ENCODE data around the gene UBA1.
A peak's percentile ranks its signal among the peaks of the same experiment; 100 is the strongest.

The UBA1 gene

GRCh38 chrX:47231167-47231566, 37.5 kb downstream of the UBA1 start:
- Mint-ChIP-seq H3K4me1 (ENCODE audit: low read depth) (peaks cover 9% of the 10 kb centered on the region), H3K4me3 (no peak overlapping the region), H3K9me3 (no peaks in the 10 kb centered on the region), H3K36me3 (ENCODE audit: low read depth) (peaks cover 30% of the 10 kb centered on the region), H3K27me3 (ENCODE audit: low read depth) (no peaks in the 10 kb centered on the region), H3K27ac (peak overlapping the region; percentile 77)
- DNase-seq (ENCODE audit: low spot score), result no peak

GRCh38 chrX:47232197-47232802, 38.7 kb downstream of the UBA1 start:
- Mint-ChIP-seq H3K9me3 (no peaks in the 10 kb centered on the region), H3K27ac (peak overlapping the region; percentile 100), H3K4me3 (peak overlapping the region; percentile 96), H3K4me1 (ENCODE audit: low read depth) (peaks cover 9% of the 10 kb centered on the region), H3K36me3 (ENCODE audit: low read depth) (peaks cover 23% of the 10 kb centered on the region), H3K27me3 (ENCODE audit: low read depth) (no peaks in the 10 kb centered on the region)
- DNase-seq (ENCODE audit: low spot score), result no peak

- Mint-ChIP-seq H3K4me1 (ENCODE audit: low read depth) (peaks cover 9% of the 10 kb centered on the region), H3K4me3 (peak within 1 kb of the TSS; percentile 96), H3K36me3 (ENCODE audit: low read depth) (peaks cover 23% of the 10 kb centered on the region), H3K27me3 (ENCODE audit: low read depth) (no peaks in the 10 kb centered on the region), H3K27ac (peak within 1 kb of the TSS; percentile 100), H3K9me3 (no peaks in the 10 kb centered on the region)
- no peak for DNase-seq (ENCODE audit: low spot score)
These were observed 39.2 kb downstream of the UBA1 start, which contains the start of gene USP11 for GRCh38 chrX:47232803-47233332. USP11 (plus strand) TSS chrX:47233009; CDS start chrX:47233044, 35 bp downstream.

- Mint-ChIP-seq H3K4me1 (ENCODE audit: low read depth) (peaks cover 9% of the 10 kb centered on the region), H3K4me3 (peak overlapping the region; percentile 96), H3K9me3 (no peaks in the 10 kb centered on the region), H3K36me3 (ENCODE audit: low read depth) (peaks cover 19% of the 10 kb centered on the region), H3K27me3 (ENCODE audit: low read depth) (no peaks in the 10 kb centered on the region), H3K27ac (peak overlapping the region; percentile 100)
- peak; percentile 92 for DNase-seq (ENCODE audit: low spot score)
These were observed 39.9 kb downstream of the UBA1 start for GRCh38 chrX:47233333-47234113.

DNA sequence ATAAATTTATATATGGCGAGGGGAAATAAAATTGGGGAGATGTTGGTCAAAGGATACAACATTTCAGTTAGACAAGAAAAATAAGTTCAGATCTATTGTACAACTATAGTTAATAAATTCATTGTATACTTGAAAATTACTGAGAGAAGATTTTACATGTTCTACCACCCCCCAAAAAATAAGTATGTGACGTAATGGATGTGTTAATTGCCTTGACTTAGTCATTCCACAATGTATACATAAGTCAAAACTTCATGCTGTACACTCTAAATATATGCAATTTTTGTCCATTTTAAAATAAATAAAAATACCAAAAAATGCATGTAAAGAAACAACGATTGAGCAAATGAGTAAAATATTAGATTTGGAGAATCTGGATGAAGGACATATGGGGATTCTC, 41.0 kb downstream of the UBA1 start:
- H3K27me3 Mint-ChIP-seq (ENCODE audit: low read depth), result no peaks in the 10 kb centered on the region
- peaks cover 12% of the 10 kb centered on the region for H3K36me3 Mint-ChIP-seq (ENCODE audit: low read depth)
- DNase-seq (ENCODE audit: low spot score), result no peak
- peak overlapping the region; percentile 96 for H3K4me3 Mint-ChIP-seq
- H3K9me3 Mint-ChIP-seq, result no peaks in the 10 kb centered on the region
- H3K4me1 Mint-ChIP-seq (ENCODE audit: low read depth), result peaks cover 9% of the 10 kb centered on the region
- H3K27ac Mint-ChIP-seq, result peak overlapping the region; percentile 84

DNA sequence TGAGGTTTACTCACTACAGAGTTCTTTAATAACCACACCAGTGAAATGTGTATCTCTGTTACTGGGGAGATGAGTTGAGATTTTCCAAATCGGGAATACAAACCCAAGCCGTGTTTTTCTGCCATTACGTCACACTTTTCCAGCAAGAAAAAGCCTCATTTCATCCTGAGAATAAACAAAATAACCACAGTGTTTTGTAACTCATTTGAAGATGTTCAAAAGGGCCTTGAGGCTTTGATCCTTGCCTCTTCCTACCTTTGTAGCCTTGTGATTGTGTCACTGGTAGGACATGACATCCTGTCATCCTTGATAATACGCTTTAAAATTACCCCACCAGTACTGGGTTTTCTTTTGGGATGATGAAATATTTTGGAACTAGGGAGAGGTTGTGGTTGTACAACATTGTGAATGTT, 42.1 kb downstream of the UBA1 start:
- Mint-ChIP-seq H3K36me3 (ENCODE audit: low read depth) (peaks cover 12% of the 10 kb centered on the region), H3K27ac (no peak overlapping the region), H3K9me3 (no peaks in the 10 kb centered on the region), H3K27me3 (ENCODE audit: low read depth) (no peaks in the 10 kb centered on the region), H3K4me3 (peak overlapping the region; percentile 27), H3K4me1 (ENCODE audit: low read depth) (peaks cover 7% of the 10 kb centered on the region)
- no peak for DNase-seq (ENCODE audit: low spot score)

- Mint-ChIP-seq H3K9me3 (no peaks in the 10 kb centered on the region), H3K27ac (no peak overlapping the region), H3K36me3 (ENCODE audit: low read depth) (peaks cover 12% of the 10 kb centered on the region), H3K4me3 (no peak overlapping the region), H3K4me1 (ENCODE audit: low read depth) (peaks cover 7% of the 10 kb centered on the region), H3K27me3 (ENCODE audit: low read depth) (no peaks in the 10 kb centered on the region)
- DNase-seq (ENCODE audit: low spot score), result no peak
These were observed 45.6 kb downstream of the UBA1 start for GRCh38 chrX:47239199-47239598.

GRCh38 chrX:47239898-47240545, 46.4 kb downstream of the UBA1 start:
- peaks cover 7% of the 10 kb centered on the region for H3K4me1 Mint-ChIP-seq (ENCODE audit: low read depth)
- H3K36me3 Mint-ChIP-seq (ENCODE audit: low read depth), result peaks cover 12% of the 10 kb centered on the region
- H3K27ac Mint-ChIP-seq, result no peak overlapping the region

DNA sequence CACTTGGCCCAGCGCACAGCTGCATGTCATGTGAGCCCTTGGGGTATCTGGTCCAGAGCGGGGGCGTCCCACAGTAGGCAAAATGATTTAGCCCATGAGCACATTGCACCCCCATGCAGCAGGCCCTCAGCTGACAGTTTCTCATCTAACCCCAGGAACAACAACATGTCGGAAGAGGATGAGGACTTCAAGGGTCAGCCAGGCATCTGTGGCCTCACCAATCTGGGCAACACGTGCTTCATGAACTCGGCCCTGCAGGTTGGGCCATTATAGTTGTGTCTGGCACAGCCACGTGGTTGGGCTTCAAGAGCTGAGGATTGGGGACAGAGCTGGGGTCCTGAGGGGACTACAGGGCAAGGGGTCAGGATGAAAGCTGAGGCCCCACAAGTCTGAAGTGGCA, 47.0 kb downstream of the UBA1 start:
- H3K36me3 Mint-ChIP-seq (ENCODE audit: low read depth), result peaks cover 9% of the 10 kb centered on the region
- H3K27ac Mint-ChIP-seq, result no peak overlapping the region

More at GRCh38 chrX:47239898-47240545, 46.4 kb downstream of the UBA1 start:
- DNase-seq (ENCODE audit: low spot score), result no peak
- Mint-ChIP-seq H3K4me3 (no peak overlapping the region), H3K9me3 (no peaks in the 10 kb centered on the region), H3K27me3 (ENCODE audit: low read depth) (no peaks in the 10 kb centered on the region)

GRCh38 chrX:47241201-47242011, 47.8 kb downstream of the UBA1 start:
- Mint-ChIP-seq H3K27me3 (ENCODE audit: low read depth) (no peaks in the 10 kb centered on the region), H3K36me3 (ENCODE audit: low read depth) (peaks cover 15% of the 10 kb centered on the region), H3K9me3 (no peaks in the 10 kb centered on the region), H3K4me3 (no peak overlapping the region), H3K27ac (peak overlapping the region; percentile 45), H3K4me1 (ENCODE audit: low read depth) (no peaks in the 10 kb centered on the region)
- no peak for DNase-seq (ENCODE audit: low spot score)

More for the DNA sequence above, 47.0 kb downstream of the UBA1 start:
- Mint-ChIP-seq H3K4me3 (no peak overlapping the region), H3K27me3 (ENCODE audit: low read depth) (no peaks in the 10 kb centered on the region), H3K9me3 (no peaks in the 10 kb centered on the region), H3K4me1 (ENCODE audit: low read depth) (peaks cover 2% of the 10 kb centered on the region)
- DNase-seq (ENCODE audit: low spot score), result no peak

GRCh38 chrX:47242321-47242720, 48.7 kb downstream of the UBA1 start:
- H3K4me3 Mint-ChIP-seq, result no peak overlapping the region
- no peaks in the 10 kb centered on the region for H3K4me1 Mint-ChIP-seq (ENCODE audit: low read depth)
- no peak for DNase-seq (ENCODE audit: low spot score)
- H3K36me3 Mint-ChIP-seq (ENCODE audit: low read depth), result peaks cover 15% of the 10 kb centered on the region
- H3K27ac Mint-ChIP-seq, result no peak overlapping the region
- H3K27me3 Mint-ChIP-seq (ENCODE audit: low read depth), result no peaks in the 10 kb centered on the region
- H3K9me3 Mint-ChIP-seq, result no peaks in the 10 kb centered on the region

DNA sequence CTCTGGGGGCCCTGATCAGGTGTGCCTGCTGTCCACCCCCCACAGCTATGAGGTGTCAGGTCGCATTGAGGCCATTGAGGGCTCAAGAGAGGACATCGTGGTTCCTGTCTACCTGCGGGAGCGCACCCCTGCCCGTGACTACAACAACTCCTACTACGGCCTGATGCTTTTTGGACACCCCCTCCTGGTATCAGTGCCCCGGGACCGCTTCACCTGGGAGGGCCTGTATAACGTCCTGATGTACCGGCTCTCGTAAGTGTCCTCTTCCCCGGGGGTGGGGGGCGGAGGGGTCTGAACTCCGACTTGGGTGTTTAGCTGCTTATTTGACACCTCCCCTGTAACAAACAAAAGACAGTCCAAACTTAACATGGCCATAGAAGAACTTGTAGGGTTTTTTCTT, 49.7 kb downstream of the UBA1 start:
- H3K36me3 Mint-ChIP-seq (ENCODE audit: low read depth), result peaks cover 15% of the 10 kb centered on the region
- no peaks in the 10 kb centered on the region for H3K4me1 Mint-ChIP-seq (ENCODE audit: low read depth)
- DNase-seq (ENCODE audit: low spot score), result no peak
- H3K4me3 Mint-ChIP-seq, result no peak overlapping the region
- no peak overlapping the region for H3K27ac Mint-ChIP-seq
- no peaks in the 10 kb centered on the region for H3K27me3 Mint-ChIP-seq (ENCODE audit: low read depth)
- no peaks in the 10 kb centered on the region for H3K9me3 Mint-ChIP-seq

DNA sequence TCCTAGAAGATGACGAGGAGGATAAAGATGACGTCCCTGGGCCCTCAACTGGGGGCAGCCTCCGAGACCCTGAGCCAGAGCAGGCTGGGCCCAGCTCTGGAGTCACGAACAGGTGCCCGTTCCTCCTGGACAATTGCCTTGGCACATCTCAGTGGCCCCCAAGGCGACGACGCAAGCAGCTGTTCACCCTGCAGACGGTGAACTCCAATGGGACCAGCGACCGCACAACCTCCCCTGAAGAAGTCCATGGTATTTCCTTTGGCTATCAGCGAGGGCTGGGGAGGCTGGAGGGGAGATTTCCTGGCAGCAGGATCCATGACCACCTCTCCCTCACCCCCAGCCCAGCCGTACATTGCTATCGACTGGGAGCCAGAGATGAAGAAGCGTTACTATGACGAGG, 51.0 kb downstream of the UBA1 start:
- Mint-ChIP-seq H3K27me3 (ENCODE audit: low read depth) (no peaks in the 10 kb centered on the region), H3K36me3 (ENCODE audit: low read depth) (peaks cover 15% of the 10 kb centered on the region), H3K4me1 (ENCODE audit: low read depth) (peaks cover 2% of the 10 kb centered on the region), H3K27ac (no peak overlapping the region), H3K9me3 (no peaks in the 10 kb centered on the region), H3K4me3 (no peak overlapping the region)
- DNase-seq (ENCODE audit: low spot score), result no peak

All from T-helper 2 cell treated with Interferon-gamma antibody and Interleukin-4, amounts not matched to agents 5 μg/mL and 100 μg/mL, for 36 hours (primary cell).